ENCODE data around the gene PDZK1.
"Not testable (repeated sequence)": the region's sequence is repeated elsewhere in the genome, so short reads cannot be mapped to it uniquely, and the experiment has no call there.

Gene PDZK1

DNA sequence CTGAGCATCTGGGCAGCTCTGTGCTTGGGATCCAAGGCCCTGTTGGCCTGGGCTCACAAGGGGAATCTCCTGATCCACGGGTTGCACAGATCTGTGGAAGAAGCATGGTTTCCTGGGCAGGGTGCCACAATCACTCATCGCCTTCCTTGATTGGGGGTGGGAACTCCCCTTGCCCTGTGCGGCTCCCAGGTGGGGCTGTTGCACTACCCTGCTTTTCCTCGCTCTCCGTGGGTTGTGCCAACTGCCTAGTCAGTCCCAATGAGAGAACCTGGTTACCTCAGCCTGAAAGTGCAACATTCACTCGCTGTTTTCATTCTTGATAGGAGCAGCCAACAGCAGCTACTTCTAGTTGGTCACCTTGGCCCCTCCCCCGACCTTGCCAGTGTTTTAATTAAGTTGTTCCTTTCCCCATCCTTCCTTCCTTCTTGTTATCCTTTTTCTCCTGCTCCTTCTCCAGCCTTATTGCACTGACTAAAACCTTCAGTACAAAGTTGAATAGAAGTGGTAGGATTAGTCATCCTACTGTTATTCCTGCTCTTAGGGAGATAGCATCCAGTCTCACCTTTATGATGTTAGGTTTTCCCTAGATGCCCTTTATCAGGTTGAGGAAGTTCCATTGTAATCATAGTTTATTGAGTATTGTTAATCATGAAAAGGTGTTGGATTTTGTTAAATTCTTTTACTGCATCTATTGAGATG, 50.8 kb downstream of the PDZK1 start:
- not testable (repeated sequence) for DNase-seq

DNA sequence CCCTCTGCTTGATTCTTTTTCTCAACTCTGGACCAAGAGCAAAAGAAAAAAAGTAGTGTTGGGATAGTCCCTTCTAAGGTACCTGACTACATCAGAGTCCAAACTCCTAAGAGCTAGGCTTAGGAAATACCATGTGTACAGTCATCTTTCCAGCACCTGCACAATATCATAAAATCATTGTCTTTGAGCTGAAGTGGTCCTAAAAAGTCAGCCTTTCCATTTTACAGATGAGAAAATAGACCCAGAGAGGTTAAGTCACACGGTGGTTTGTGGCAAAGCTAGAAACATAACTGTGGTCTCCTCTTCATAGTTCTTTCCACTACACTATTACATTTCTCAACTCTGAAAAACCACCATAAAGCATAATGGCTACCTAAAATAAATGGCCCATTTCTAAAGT, 63.2 kb downstream of the PDZK1 start:
- not testable (repeated sequence) for DNase-seq

DNA sequence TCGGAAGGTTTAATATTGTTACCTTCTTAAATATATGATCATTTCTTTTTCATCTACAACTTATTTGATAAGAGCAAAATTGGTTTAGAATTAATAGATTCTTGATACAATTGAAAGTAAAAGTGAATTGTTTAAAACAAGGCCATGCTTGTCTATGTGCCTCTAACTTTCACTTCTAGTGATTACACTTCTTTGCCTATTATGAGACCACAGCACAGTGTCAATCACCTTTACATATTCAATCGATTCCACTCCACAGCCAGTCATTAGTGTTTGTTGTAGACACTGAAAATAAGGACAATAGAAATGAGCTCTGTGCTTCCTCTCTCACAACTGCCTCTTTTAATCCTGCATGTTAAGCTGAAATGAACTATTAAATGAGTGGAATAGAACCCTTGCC, 65.3 kb downstream of the PDZK1 start:
- not testable (repeated sequence) for DNase-seq

DNA sequence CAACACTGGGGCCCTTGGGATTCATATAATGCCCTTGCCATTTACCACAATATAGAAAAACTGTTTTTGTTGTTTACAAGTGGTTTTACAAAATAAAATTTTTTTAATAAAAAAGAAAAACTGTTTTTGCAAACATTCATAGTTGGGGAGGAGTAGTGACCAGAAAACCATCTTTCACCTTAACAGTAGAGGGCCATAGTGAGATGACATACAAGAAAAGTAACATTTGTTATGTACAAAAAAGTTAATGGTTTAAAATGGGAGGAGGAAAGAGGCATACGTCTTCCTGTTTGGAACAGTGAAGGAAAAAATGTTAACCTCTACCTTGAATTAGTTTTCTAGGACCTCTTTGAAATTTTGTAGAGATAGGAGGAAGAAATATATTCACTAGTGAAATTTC, 70.9 kb downstream of the PDZK1 start:
- DNase-seq = not testable (repeated sequence)

DNA sequence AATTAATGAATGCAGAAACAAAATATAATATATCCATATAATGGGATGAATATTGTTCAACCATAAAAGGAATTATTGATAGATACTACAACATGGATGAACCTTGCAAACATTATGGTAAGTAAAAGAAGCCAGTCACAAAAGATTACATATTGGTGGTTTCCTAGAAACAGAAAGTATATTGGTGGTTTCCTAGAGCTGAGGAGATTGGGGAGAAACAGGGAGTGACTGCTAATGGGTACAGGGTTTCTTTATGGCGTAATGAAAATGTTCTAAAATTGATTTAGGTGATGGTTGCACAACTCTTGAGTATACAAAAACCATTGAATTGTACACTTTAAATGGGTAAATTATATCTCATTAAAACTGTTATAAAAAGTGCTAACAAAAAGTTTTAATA, 85.0 kb downstream of the PDZK1 start:
- not testable (repeated sequence) for DNase-seq
